HG02840 (cell line): ENCODE measurements around the gene KIF23.

Experiments used
- ATAC-seq: cut with Tn5 transposase; IDR thresholded peaks from one replicate; pipeline ENCODE4 v1.9.1; 2021; ENCODE audit warnings: mild to moderate bottlenecking, moderate library complexity, moderate number of reproducible peaks; ENCODE audit not compliant: unreplicated experiment, low FRiP score

Gene KIF23

GRCh38 chr15:69460481-69460880 is 46.3 kb downstream of the KIF23 start:
- ATAC-seq: no peak

- no peak for ATAC-seq
These were observed 47.9 kb downstream of the KIF23 start for GRCh38 chr15:69462030-69462492.

- ATAC-seq: peak; percentile 86
These were observed 48.5 kb downstream of the KIF23 start for GRCh38 chr15:69462493-69463181.

GRCh38 chr15:69463182-69463756 is 49.1 kb downstream of the KIF23 start:
- ATAC-seq: no peak

- ATAC-seq: no peak
These were observed 51.1 kb downstream of the KIF23 start for GRCh38 chr15:69465253-69465652.

- no peak for ATAC-seq
These were observed 52.6 kb downstream of the KIF23 start for GRCh38 chr15:69466733-69467132.

GRCh38 chr15:69467636-69468035 is 53.5 kb downstream of the KIF23 start:
- ATAC-seq: no peak

GRCh38 chr15:69468241-69469121 is 54.3 kb downstream of the KIF23 start:
- no peak for ATAC-seq

GRCh38 chr15:69469467-69470201 is 55.5 kb downstream of the KIF23 start:
- no peak for ATAC-seq

GRCh38 chr15:69472046-69472445 is 57.9 kb downstream of the KIF23 start:
- ATAC-seq: no peak

- ATAC-seq: no peak
These were observed 58.4 kb downstream of the KIF23 start for GRCh38 chr15:69472562-69472961.

- ATAC-seq: no peak
These were observed 60.1 kb downstream of the KIF23 start for GRCh38 chr15:69474291-69474690.

- no peak for ATAC-seq
These were observed 60.8 kb downstream of the KIF23 start for GRCh38 chr15:69474846-69475455.

GRCh38 chr15:69475769-69476358 is 61.7 kb downstream of the KIF23 start:
- no peak for ATAC-seq

GRCh38 chr15:69476704-69477473 is 62.7 kb downstream of the KIF23 start:
- ATAC-seq: no peak

GRCh38 chr15:69478259-69478781 is 64.2 kb downstream of the KIF23 start:
- no peak for ATAC-seq

- ATAC-seq: no peak
These were observed 64.9 kb downstream of the KIF23 start for GRCh38 chr15:69479081-69479480.

GRCh38 chr15:69479971-69480370 is 65.8 kb downstream of the KIF23 start:
- ATAC-seq: no peak

- no peak for ATAC-seq
These were observed 66.8 kb downstream of the KIF23 start for GRCh38 chr15:69480932-69481331.
